Omental fat pad (tissue), 4 donors: ENCODE results near the gene EFL1. TPM values are rescaled to one million over a fixed set of nuclear protein-coding genes. Genes with fewer than 3 reads are reported as not detected.
"Not testable (repeated sequence)": the region's sequence is repeated elsewhere in the genome, so short reads cannot be mapped to it uniquely, and the experiment has no call there.

Source experiments
- ATAC-seq: fragments of 150-250 bp; one replicate; pipeline ENCODE4 v1.9.1; 2016; ENCODE audit warnings: mild to moderate bottlenecking, moderate library complexity; ENCODE audit not compliant: low FRiP score
- DNase-seq: peaks from one replicate; pipeline ENCODE4 v3.0.0-alpha.2; 2019; ENCODE audit warnings: low spot score
- total RNA-seq, 4 donors: library from RNA; depleted of rRNA; stranded (reverse); fragments of >200 nt; gene quantifications; one replicate each; pipeline ENCODE4 v1.1.0, GENCODE V29; 2016
- TF ChIP-seq, protein P1 (sequence below), 3 donors: fragments of 450-650 bp; IDR thresholded peaks; one replicate each; pipeline ENCODE4 v1.5.1; 2016 to 2017; ENCODE audit warnings: antibody characterized with exemption in 3 of 3, mild to moderate bottlenecking in 3 of 3, moderate library complexity in 2 of 3

EFL1 gene
- total RNA-seq, 4 donors from 2014 or later = 11.9 to 15.9 (median 14.8) TPM

DNA sequence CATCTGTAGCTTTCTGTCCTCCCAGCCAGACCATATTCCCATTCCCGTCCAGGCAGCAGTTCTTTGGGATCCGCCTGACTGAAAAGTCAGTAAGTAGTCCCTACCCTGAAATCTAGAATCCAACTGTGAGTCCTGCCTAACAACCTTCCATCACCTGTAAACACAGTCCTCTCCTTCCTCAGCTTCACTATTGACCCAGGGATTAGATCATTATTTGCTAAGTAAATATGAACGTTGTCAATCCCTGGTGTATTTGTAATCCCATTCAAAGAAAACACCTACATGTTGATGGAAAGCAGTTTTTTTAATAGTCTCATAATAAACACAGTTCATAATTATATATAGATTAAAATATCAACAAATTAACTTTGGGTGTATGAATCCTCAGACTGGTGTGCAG, 816 bp upstream of the EFL1 start:
- ATAC-seq = no peak
- no peak for DNase-seq

DNA sequence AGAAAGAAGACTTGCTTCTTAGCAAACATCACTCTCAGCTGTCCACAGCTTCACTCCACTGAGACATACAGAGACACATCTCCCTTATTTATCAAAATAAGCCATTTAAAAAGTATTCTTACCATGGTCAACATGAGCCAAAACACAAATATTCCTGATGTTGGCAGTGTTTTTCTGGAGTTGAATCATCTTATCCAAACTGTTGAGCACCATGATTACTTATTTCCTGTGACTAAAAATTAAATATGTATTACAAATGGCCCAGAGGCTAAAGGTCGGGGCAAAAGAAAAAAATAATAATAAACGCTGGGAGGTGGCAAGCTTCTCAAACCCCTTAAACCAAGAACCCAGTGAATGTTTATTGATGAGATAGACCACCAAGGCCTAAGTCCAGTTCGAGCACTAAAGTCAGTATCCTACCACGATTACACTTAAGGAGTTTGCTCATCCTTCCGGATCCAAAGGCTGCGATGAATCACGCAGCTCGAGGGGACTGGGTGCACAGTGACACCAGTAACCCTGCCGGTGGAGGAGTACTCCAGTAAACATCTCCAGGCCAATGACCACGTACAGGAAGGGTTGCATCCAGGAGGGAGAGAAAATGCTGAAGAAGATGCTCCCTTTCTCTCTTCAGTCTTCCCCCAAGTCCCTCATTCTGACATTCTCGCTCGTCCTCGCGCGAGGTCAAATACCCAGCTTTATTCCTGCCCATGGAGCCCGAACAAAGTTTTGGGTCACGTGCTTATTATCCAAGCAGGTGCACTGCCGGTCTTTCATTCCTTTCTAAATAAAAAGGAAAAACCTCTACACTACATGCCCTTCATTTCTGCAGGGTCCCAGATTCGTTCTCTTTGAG, 740 bp downstream of the EFL1 start:
- not testable (repeated sequence) for DNase-seq
- ATAC-seq = peak; percentile 69

More for the DNA sequence above, 816 bp upstream of the EFL1 start:
- TF ChIP-seq, protein P1, sequence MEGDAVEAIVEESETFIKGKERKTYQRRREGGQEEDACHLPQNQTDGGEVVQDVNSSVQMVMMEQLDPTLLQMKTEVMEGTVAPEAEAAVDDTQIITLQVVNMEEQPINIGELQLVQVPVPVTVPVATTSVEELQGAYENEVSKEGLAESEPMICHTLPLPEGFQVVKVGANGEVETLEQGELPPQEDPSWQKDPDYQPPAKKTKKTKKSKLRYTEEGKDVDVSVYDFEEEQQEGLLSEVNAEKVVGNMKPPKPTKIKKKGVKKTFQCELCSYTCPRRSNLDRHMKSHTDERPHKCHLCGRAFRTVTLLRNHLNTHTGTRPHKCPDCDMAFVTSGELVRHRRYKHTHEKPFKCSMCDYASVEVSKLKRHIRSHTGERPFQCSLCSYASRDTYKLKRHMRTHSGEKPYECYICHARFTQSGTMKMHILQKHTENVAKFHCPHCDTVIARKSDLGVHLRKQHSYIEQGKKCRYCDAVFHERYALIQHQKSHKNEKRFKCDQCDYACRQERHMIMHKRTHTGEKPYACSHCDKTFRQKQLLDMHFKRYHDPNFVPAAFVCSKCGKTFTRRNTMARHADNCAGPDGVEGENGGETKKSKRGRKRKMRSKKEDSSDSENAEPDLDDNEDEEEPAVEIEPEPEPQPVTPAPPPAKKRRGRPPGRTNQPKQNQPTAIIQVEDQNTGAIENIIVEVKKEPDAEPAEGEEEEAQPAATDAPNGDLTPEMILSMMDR (IDR thresholded peaks at IDR 0.05) = no peak

DNA sequence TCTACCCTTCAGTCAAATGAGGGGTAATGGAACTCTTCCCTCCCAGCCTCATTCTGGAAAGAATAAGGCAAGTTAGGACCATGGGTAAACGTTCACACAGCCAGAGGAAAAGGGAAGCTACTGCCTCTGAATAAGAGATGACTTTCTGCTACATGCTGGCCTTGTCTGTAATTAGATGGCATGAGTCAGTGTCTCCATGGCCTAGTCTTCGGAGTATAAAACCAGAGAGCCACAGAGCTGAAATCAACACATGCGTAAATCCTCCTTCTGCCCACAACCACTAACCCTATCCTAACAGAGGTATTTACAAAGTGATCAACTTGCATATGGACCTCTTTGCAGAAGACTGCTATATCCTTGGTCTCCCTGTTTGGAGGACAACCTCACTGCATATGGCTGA, 14.3 kb downstream of the EFL1 start:
- DNase-seq, ATAC-seq: not testable (repeated sequence)

DNA sequence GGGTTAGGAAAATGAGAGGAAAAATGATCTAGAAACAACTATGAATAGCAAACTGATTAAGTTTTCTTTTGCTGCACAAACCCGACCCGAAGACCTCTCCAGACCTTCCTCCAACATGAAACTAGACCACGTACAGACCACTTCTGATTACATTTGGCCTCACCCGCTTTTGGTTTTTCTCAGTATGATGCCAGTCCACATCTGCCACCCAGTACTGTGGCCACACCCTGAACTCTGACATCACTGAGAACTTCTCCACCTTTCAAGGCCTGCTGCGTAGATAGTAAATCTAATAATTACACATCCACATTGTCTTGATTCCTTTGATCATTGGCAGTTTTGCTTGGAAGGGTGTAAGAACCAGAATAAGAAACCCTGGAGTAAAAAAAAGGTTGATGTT, 16.6 kb downstream of the EFL1 start:
- not testable (repeated sequence) for ATAC-seq

DNA sequence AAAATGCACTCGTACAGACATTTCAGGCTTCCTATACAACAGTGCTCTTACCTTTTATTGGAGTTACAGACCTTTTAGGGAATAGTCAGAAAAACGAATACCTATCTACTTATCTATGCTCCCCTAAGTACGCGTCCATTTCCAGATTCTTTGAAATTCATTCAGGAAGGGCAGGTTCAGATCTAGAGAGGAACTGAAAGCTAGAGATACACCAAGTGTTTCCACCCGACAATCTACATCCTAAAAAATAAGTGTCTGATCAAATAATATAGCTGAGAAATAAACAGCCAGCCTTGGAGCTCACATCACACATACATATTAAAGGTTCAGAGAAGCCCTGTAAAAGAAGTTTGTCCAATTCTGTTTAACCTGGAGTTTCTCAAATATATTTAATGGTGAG, 18.9 kb downstream of the EFL1 start:
- not testable (repeated sequence) for DNase-seq, ATAC-seq

More for the DNA sequence above, 16.6 kb downstream of the EFL1 start:
- DNase-seq = not testable (repeated sequence)

DNA sequence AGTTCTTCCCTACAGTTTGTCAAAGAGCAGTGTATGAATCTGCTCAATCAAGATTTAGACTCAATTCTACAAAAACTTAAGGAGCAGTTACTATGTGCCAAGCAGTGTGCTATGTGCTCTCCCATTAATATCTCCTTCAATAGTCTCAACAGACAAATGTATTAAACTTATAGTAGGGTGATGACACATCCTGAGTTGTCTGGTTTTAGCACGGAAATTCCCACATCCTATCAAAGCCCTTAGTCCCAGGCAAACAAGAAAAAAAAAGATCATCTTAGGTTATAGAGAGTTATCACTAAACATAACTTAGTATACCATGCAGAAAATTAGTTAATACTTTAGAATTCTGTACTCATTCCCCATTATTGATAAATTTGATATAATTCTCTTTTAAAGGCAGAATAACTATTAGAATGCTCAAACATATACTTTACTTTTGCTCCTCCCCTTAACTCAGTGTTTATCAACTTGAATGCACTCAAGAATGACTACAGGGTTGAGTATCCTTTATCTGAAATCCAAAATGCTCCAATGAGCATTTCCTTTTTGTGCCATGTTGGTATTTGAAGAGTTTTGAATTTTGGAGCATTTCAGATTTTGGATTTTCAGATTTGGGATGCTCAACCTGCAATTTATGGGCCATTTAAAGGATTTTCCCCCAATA, 20.6 kb downstream of the EFL1 start:
- not testable (repeated sequence) for ATAC-seq

DNA sequence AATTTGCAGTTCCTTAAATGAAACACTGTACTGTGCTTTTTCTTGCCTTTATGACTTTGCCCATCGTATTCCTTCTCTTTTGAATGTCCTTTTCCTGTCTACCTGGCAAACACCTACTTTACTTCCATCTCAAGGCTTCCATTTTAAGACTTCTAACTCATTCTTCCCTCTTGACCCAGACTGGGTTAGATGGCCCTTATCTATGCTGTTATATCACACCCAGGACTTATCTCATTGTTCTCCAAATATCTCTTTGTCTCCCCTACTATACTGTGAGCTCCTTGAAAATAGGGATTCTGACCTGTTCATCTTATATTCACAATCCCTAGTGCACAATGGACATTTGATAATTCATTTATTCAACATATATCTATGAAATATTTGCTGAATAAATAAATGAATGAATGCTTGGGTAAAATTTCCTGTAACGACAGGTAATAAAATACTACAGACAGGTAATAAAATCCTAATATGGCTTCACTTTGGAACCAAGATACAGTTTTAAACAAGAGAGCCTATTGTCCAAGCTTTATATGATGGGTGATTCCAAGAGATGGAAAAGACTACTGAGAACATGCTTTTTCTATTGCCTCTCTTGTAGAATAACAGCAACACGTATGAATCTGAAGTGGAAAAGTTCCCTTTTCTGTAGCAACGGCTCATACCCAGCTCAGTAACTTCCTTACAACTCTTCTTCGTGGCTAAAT, 22.7 kb downstream of the EFL1 start:
- no peak for DNase-seq
- TF ChIP-seq, protein P1 (IDR thresholded peaks at IDR 0.05) = no peak

More for the DNA sequence above, 20.6 kb downstream of the EFL1 start:
- not testable (repeated sequence) for DNase-seq

DNA sequence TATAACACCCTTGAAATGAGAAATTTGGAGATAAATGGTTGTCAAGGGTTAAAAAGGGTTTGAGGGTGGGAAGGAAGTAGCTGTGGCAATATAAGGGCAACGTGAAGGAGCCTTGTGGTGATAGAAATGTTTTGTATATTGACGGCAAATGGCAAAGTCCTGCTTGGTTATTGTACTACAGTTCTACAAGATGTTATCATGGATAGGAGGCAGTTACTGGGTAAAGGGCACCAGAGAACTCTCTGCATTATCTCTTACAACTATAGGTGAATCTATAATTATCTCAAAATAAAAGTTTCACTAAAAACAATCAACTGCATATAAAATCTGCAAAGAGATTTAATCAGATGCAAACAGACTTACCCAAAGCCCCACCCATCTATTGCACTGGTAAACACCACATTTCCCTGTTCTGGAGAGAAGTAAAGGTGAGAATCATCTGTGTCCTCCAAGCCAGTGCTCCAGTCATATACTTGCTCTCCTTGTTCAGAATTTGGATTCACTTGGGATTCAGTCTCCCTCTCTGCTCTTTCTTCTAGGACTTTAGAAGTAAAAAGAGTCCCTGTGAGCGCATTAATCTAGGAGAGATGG, 24.5 kb downstream of the EFL1 start:
- DNase-seq, ATAC-seq: not testable (repeated sequence)

More for the DNA sequence above, 22.7 kb downstream of the EFL1 start:
- no peak for ATAC-seq

DNA sequence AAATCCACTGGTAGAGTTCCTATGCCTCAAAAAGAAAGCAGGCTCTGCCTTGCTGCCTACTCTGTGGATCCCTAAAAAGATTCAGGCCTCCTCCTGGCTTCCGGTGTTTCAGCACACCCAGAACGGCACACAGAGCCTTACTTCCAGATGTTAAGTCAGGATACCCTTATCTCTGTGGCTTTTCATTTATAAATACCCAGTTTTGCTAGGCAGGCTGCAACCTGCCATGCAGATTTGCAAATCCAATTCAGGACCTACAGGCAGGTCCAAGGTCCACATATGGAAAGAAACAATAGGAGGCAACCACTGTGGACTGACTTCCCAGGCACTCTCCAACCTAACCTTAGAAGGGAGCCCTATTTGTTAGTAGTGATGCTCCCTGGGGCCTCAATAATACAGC, 30.7 kb downstream of the EFL1 start:
- ATAC-seq = no peak
- no peak for DNase-seq
- TF ChIP-seq, protein P1 (IDR thresholded peaks at IDR 0.05) = no peak

DNA sequence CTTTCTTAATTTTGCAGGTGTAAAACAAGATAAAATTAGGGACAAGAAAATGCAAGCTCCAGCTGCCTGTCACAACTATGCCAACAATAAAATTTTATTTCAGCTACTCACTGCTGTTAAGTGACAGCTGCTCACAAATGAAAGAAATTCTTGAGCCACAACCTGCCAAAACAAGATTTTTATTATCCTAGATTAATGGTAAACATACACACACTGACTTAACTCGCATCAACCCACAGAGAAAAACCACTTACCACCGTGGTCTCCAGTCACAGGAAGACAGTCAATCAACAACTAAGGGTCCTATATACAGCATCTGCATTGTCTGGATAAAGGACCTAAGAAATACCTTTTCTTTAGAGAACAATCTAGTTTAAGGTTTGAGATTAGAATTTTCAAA, 31.3 kb downstream of the EFL1 start:
- DNase-seq (no peak), ATAC-seq (no peak)
- TF ChIP-seq, protein P1 (IDR thresholded peaks at IDR 0.05) = no peak
